Measurements from ENCODE around the gene XPC.

The XPC gene

DNA sequence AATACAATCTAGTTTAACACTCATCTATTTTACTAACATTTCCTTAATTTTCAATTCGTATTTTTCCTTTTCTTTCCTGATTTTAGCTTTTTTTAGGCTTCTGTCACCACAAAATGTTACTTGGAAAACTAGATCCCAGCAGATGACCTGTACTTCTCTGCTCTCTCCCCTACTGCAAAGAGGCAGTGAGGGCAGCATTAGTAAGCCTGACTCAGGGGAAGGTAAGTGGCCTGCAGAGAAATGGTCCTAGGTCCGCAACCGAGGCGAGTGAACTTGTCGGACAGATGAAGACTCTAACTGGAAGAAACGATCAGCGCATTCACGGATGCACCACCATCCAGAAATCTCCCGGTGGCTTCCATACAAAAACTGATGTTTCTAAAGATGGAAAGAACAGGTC lies 33.2 kb downstream of the XPC start:
- no peaks in the 10 kb centered on the region for H3K9me3 Mint-ChIP-seq
- H3K27ac Mint-ChIP-seq = peak overlapping the region; percentile 90
- peaks cover 52% of the 10 kb centered on the region for H3K36me3 Mint-ChIP-seq
- peaks cover 48% of the 10 kb centered on the region for H3K4me1 Mint-ChIP-seq
- DNase-seq = no peak
- CTCF ChIA-PET = interaction anchor here (1.2 to 4.9 kb wide), 2 partner anchors 20 to 249 kb away, joined by 3 to 22 read pairs; partner anchors contain the start of genes CHCHD4 and TMEM43
- no peaks in the 10 kb centered on the region for H3K27me3 Mint-ChIP-seq
- no peak overlapping the region for H3K4me3 Mint-ChIP-seq

DNA sequence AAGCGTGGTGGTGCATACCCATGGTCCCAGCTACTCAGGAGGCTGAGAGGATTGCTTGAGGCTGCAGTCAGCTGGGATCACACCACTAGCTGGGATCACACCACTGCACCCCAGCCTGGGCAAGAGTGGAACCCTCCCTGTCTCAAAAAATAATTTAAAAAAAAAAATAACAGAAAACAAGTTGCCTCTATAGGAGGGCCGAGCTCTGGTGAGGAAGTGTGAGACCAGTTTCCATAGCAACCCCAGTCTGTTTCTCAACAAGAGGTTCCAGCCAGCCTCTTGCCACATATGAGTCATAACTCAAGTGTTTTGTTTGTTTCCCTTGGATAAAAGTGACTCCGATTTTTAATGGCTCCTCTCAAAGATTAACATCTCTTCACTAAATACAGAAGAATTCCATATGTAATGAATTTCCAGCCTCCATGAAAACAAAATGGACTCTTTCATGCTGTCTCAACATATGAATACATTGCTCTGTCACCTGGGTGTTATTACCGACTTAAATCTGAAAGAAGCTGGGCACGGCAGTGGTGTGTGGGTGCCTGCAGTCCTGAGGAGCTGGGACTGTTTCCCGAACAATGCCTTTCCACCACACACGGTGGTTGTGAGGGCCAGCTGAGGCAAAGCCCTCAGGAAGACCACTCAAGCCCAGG lies 33.9 kb downstream of the XPC start:
- Mint-ChIP-seq H3K4me1 (peaks cover 48% of the 10 kb centered on the region), H3K4me3 (peak overlapping the region; percentile 1), H3K27me3 (no peaks in the 10 kb centered on the region), H3K36me3 (peaks cover 54% of the 10 kb centered on the region), H3K27ac (peak overlapping the region; percentile 90), H3K9me3 (no peaks in the 10 kb centered on the region)
- CTCF ChIA-PET = interaction anchor here (1.2 to 4.9 kb wide), 2 partner anchors 19 to 248 kb away, joined by 3 to 22 read pairs; partner anchors contain the start of genes CHCHD4 and TMEM43
- DNase-seq = peak; percentile 79

GRCh38 chr3:14143271-14144225 lies 34.9 kb downstream of the XPC start:
- Mint-ChIP-seq H3K4me1 (peaks cover 48% of the 10 kb centered on the region), H3K27ac (peak overlapping the region; percentile 95), H3K9me3 (no peaks in the 10 kb centered on the region), H3K4me3 (peak overlapping the region; percentile 13), H3K27me3 (no peaks in the 10 kb centered on the region), H3K36me3 (peaks cover 54% of the 10 kb centered on the region)
- DNase-seq = peak; percentile 15
- CTCF ChIA-PET = interaction anchor here (1.8 to 4.9 kb wide), 2 partner anchors 18 to 247 kb away, joined by 4 to 22 read pairs; partner anchors contain the start of genes CHCHD4 and TMEM43

GRCh38 chr3:14142567-14143270 lies 35.7 kb downstream of the XPC start:
- CTCF ChIA-PET = interaction anchor here (1.8 to 4.9 kb wide), 2 partner anchors 18 to 246 kb away, joined by 4 to 22 read pairs; partner anchors contain the start of genes CHCHD4 and TMEM43
- Mint-ChIP-seq H3K27ac (peak overlapping the region; percentile 95), H3K4me1 (peaks cover 48% of the 10 kb centered on the region), H3K27me3 (no peaks in the 10 kb centered on the region), H3K4me3 (peak overlapping the region; percentile 13), H3K36me3 (peaks cover 56% of the 10 kb centered on the region), H3K9me3 (no peaks in the 10 kb centered on the region)
- DNase-seq = peak; percentile 75

DNA sequence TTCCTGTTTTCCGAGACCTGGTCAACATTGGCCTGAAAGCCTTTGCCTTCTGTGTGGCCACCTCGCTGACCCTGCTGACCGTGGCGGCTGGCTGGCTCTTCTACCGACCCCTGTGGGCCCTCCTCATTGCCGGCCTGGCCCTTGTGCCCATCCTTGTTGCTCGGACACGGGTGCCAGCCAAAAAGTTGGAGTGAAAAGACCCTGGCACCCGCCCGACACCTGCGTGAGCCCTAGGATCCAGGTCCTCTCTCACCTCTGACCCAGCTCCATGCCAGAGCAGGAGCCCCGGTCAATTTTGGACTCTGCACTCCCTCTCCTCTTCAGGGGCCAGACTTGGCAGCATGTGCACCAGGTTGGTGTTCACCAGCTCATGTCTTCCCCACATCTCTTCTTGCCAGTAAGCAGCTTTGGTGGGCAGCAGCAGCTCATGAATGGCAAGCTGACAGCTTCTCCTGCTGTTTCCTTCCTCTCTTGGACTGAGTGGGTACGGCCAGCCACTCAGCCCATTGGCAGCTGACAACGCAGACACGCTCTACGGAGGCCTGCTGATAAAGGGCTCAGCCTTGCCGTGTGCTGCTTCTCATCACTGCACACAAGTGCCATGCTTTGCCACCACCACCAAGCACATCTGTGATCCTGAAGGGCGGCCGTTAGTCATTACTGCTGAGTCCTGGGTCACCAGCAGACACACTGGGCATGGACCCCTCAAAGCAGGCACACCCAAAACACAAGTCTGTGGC lies 36.6 kb downstream of the XPC start:
- H3K36me3 Mint-ChIP-seq = peaks cover 48% of the 10 kb centered on the region
- CTCF ChIA-PET = interaction anchor here (1.8 kb wide), 1 partner anchor 245 kb away, joined by 4 read pairs; no protein-coding TSS in a partner anchor
- H3K27me3 Mint-ChIP-seq = no peaks in the 10 kb centered on the region
- no peaks in the 10 kb centered on the region for H3K9me3 Mint-ChIP-seq
- H3K4me1 Mint-ChIP-seq = peaks cover 48% of the 10 kb centered on the region
- H3K27ac Mint-ChIP-seq = peak overlapping the region; percentile 95
- H3K4me3 Mint-ChIP-seq = no peak overlapping the region
- peak; percentile 19 for DNase-seq

DNA sequence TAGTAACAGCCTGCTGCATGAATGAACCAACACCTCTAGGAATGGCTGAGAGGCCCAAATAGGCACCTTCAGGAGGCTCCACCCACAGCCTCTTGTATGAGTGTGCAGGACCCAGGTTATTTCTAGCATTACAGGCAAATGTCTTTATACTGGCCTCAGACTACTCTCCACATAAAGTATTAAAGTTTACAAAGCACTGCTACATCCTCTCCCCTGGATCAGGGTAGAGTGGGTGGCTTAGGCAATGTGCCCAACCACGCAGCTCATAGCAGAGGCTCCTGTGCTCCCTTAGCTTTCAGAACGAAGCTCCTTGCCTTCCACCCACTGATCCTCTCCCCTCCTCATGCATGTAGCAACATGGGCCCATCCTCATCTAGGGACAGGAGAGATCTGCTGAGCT lies 37.3 kb downstream of the XPC start:
- Mint-ChIP-seq H3K27ac (peak overlapping the region; percentile 95), H3K36me3 (peaks cover 47% of the 10 kb centered on the region), H3K9me3 (no peaks in the 10 kb centered on the region), H3K27me3 (no peaks in the 10 kb centered on the region), H3K4me1 (peaks cover 48% of the 10 kb centered on the region), H3K4me3 (no peak overlapping the region)
- DNase-seq = peak; percentile 19
- CTCF ChIA-PET = no interaction called here

- no peak overlapping the region for H3K4me3 Mint-ChIP-seq
- H3K27ac Mint-ChIP-seq = no peak overlapping the region
- H3K27me3 Mint-ChIP-seq = no peaks in the 10 kb centered on the region
- peaks cover 46% of the 10 kb centered on the region for H3K4me1 Mint-ChIP-seq
- no peak for DNase-seq
- no peaks in the 10 kb centered on the region for H3K9me3 Mint-ChIP-seq
- CTCF ChIA-PET = no interaction called here
- H3K36me3 Mint-ChIP-seq = peaks cover 48% of the 10 kb centered on the region
These were observed 37.7 kb downstream of the XPC start for GRCh38 chr3:14140668-14141067.

GRCh38 chr3:14139771-14140170 lies 38.6 kb downstream of the XPC start:
- Mint-ChIP-seq H3K27me3 (no peaks in the 10 kb centered on the region), H3K4me1 (peaks cover 40% of the 10 kb centered on the region), H3K36me3 (peaks cover 48% of the 10 kb centered on the region), H3K9me3 (no peaks in the 10 kb centered on the region), H3K4me3 (no peak overlapping the region), H3K27ac (no peak overlapping the region)
- CTCF ChIA-PET = no interaction called here
- peak; percentile 14 for DNase-seq

GRCh38 chr3:14138878-14139655 lies 39.3 kb downstream of the XPC start:
- Mint-ChIP-seq H3K36me3 (peaks cover 50% of the 10 kb centered on the region), H3K27ac (no peak overlapping the region), H3K9me3 (no peaks in the 10 kb centered on the region), H3K27me3 (no peaks in the 10 kb centered on the region), H3K4me1 (peaks cover 33% of the 10 kb centered on the region), H3K4me3 (no peak overlapping the region)
- CTCF ChIA-PET = no interaction called here
- DNase-seq = peak; percentile 17

- Mint-ChIP-seq H3K4me3 (no peak overlapping the region), H3K27ac (peak overlapping the region; percentile 84), H3K27me3 (no peaks in the 10 kb centered on the region), H3K4me1 (peaks cover 26% of the 10 kb centered on the region), H3K9me3 (no peaks in the 10 kb centered on the region), H3K36me3 (peaks cover 54% of the 10 kb centered on the region)
- CTCF ChIA-PET = no interaction called here
- DNase-seq = peak; percentile 16
These were observed 40.1 kb downstream of the XPC start for GRCh38 chr3:14138109-14138877.

- H3K4me1 Mint-ChIP-seq = peaks cover 18% of the 10 kb centered on the region
- CTCF ChIA-PET = no interaction called here
- H3K27me3 Mint-ChIP-seq = no peaks in the 10 kb centered on the region
- H3K27ac Mint-ChIP-seq = no peak overlapping the region
- peaks cover 56% of the 10 kb centered on the region for H3K36me3 Mint-ChIP-seq
- no peaks in the 10 kb centered on the region for H3K9me3 Mint-ChIP-seq
- peak; percentile 11 for DNase-seq
- no peak overlapping the region for H3K4me3 Mint-ChIP-seq
These were observed 41.0 kb downstream of the XPC start for GRCh38 chr3:14137445-14137844.

GRCh38 chr3:14137004-14137403 lies 41.4 kb downstream of the XPC start:
- peaks cover 13% of the 10 kb centered on the region for H3K4me1 Mint-ChIP-seq
- no peaks in the 10 kb centered on the region for H3K27me3 Mint-ChIP-seq
- H3K27ac Mint-ChIP-seq = no peak overlapping the region
- CTCF ChIA-PET = no interaction called here
- DNase-seq = peak; percentile 11
- H3K9me3 Mint-ChIP-seq = no peaks in the 10 kb centered on the region
- peaks cover 56% of the 10 kb centered on the region for H3K36me3 Mint-ChIP-seq
- H3K4me3 Mint-ChIP-seq = no peak overlapping the region
